Measurements from ENCODE around the gene PREPL. TPM values are rescaled to one million over a fixed set of nuclear protein-coding genes. Genes with fewer than 3 reads are reported as not detected.

The PREPL gene
- total RNA-seq, 1 donor from 2014 or later = 52.8 TPM

DNA sequence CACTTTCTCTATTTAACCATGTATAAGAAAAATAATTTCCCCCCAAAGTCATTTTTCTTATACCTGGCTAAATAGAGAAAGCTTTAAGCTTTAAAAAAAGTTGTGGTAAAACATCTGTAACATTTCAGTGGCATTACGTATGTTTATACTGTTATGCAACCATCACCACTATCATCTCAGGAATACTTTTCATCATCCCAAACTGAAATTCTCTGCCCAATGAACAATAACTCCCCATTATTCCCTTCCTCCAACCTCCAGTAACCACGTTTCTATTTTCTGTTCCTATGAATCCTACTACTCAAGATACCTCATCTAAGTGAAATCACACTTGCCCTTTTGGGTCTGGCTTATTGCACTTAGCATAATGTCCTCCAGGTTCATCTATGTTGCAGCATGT, 87.7 kb downstream of the PREPL start:
- Mint-ChIP-seq H3K27ac (ENCODE audit: unreplicated experiment) (no peak overlapping the region), H3K4me3 (ENCODE audit: unreplicated experiment) (no peak overlapping the region), H3K4me1 (ENCODE audit: unreplicated experiment) (peaks cover 10% of the 10 kb centered on the region), H3K27me3 (ENCODE audit: unreplicated experiment) (no peaks in the 10 kb centered on the region), H3K36me3 (ENCODE audit: unreplicated experiment) (no peaks in the 10 kb centered on the region), H3K9me3 (ENCODE audit: unreplicated experiment) (peaks cover 3% of the 10 kb centered on the region)
- no peak for TF ChIP-seq CTCF (IDR thresholded peaks at IDR 0.05)
- no peak for DNase-seq (ENCODE audit: extremely low spot score, unreplicated experiment)

DNA sequence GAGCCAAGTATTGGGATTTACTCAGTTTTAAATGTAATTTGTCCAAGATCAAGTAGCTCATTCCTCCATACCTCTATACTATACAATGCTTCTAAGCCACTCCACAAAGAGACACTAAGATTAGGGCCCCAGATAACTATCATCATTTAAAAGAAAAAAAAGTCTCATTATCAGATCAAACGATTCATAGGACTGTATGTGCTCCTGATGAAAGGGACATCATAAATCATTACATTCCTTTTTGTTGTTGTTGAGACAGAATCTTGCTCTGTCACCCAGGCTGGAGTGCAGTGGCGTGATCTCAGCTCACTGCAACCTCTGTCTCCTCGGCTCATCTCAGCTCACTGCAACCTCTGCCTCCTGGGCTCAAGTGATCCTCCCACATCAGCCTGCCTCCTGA, 88.2 kb downstream of the PREPL start:
- H3K27ac Mint-ChIP-seq (ENCODE audit: unreplicated experiment) = no peak overlapping the region
- no peaks in the 10 kb centered on the region for H3K27me3 Mint-ChIP-seq (ENCODE audit: unreplicated experiment)
- no peaks in the 10 kb centered on the region for H3K36me3 Mint-ChIP-seq (ENCODE audit: unreplicated experiment)
- no peak for DNase-seq (ENCODE audit: extremely low spot score, unreplicated experiment)
- peaks cover 5% of the 10 kb centered on the region for H3K9me3 Mint-ChIP-seq (ENCODE audit: unreplicated experiment)
- H3K4me1 Mint-ChIP-seq (ENCODE audit: unreplicated experiment) = peaks cover 16% of the 10 kb centered on the region
- TF ChIP-seq CTCF (IDR thresholded peaks at IDR 0.05) = no peak
- no peak overlapping the region for H3K4me3 Mint-ChIP-seq (ENCODE audit: unreplicated experiment)

DNA sequence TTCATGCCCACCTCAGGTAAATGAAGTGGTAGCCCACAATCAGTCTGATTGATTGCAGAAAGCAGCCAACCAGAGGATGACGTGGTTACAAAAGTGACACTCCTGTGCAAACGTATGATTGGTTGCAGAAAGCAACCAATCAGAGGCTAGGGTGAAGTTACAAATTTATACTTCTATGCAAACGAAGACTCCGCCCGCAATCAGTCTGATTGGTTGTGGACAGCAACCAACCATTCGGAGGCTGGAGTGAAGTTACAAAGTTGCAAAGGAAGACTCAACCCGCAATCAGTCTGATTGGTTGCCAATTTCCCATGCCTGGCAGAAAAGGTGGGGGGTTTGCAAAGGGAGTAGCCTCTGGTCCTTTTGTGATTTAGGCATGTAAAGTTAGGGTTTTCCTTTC, 90.0 kb downstream of the PREPL start:
- Mint-ChIP-seq H3K9me3 (ENCODE audit: unreplicated experiment) (peaks cover 5% of the 10 kb centered on the region), H3K36me3 (ENCODE audit: unreplicated experiment) (no peaks in the 10 kb centered on the region), H3K27ac (ENCODE audit: unreplicated experiment) (no peak overlapping the region), H3K27me3 (ENCODE audit: unreplicated experiment) (no peaks in the 10 kb centered on the region), H3K4me3 (ENCODE audit: unreplicated experiment) (no peak overlapping the region), H3K4me1 (ENCODE audit: unreplicated experiment) (peaks cover 23% of the 10 kb centered on the region)
- TF ChIP-seq CTCF (IDR thresholded peaks at IDR 0.05) = no peak
- DNase-seq (ENCODE audit: extremely low spot score, unreplicated experiment) = no peak

DNA sequence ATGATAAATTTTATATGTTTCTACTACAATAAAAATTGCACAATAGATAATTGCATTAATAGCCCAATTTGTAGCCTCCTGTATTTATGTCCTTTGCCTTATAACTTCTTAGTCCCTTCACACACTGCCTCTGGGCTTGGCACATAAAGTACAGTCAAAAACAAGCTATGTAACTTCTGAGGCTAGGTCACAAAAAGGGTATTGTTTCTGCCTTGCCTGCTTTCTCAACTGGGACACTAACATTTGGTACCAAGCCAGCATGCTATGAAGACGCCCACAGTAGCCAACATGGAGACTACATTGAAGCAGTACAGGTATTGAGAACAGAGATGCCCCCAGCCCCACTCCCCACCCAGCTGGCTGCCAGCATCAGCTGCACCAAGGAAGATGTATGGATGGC, 91.5 kb downstream of the PREPL start:
- H3K27me3 Mint-ChIP-seq (ENCODE audit: unreplicated experiment) = no peaks in the 10 kb centered on the region
- no peaks in the 10 kb centered on the region for H3K36me3 Mint-ChIP-seq (ENCODE audit: unreplicated experiment)
- DNase-seq (ENCODE audit: extremely low spot score, unreplicated experiment) = no peak
- no peak overlapping the region for H3K4me3 Mint-ChIP-seq (ENCODE audit: unreplicated experiment)
- TF ChIP-seq CTCF (IDR thresholded peaks at IDR 0.05) = no peak
- peaks cover 5% of the 10 kb centered on the region for H3K9me3 Mint-ChIP-seq (ENCODE audit: unreplicated experiment)
- H3K4me1 Mint-ChIP-seq (ENCODE audit: unreplicated experiment) = peaks cover 16% of the 10 kb centered on the region
- H3K27ac Mint-ChIP-seq (ENCODE audit: unreplicated experiment) = no peak overlapping the region

DNA sequence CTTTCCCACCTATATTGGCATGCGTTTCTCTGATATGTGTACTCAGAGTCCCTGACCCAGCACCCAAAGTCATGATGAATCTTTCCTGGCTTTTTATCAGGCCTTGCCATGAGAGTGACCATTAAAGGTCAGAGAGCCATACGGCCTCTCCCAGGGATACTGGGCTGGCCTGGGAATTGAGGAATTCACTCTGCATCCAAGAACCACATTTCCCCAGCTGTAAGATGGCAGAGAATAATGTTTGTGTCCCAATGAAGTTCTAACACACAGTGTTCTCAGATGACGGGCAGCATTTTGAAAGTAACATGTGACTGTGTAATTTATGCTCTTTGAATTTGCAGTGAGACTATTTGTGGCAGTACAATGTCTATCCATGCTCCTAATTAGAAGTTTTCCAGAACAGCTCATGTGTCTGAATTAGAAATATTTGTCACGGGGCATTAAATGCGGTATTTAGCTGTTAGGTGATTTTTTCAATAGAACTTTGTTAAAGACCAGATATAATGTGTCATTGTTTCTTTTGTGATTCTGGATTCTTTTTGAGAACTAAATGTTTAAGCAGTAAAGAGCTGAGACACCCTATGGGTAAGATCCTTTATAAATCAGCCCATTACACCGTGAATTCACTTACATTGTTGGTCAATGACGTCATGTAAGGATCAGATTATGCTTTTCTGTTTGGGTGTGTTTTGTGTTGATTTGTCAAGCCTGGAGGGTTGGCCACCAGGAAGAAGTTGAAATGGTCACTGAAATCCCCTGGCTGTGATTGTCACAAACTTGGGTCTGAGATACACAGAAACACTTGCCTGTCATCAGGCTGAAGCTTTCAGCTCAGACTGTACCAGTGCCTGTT, 93.3 kb downstream of the PREPL start:
- H3K36me3 Mint-ChIP-seq (ENCODE audit: unreplicated experiment) = no peaks in the 10 kb centered on the region
- H3K9me3 Mint-ChIP-seq (ENCODE audit: unreplicated experiment) = peaks cover 5% of the 10 kb centered on the region
- H3K4me3 Mint-ChIP-seq (ENCODE audit: unreplicated experiment) = peak overlapping the region; percentile 18
- H3K27ac Mint-ChIP-seq (ENCODE audit: unreplicated experiment) = peak overlapping the region; percentile 76
- no peak for DNase-seq (ENCODE audit: extremely low spot score, unreplicated experiment)
- no peak for TF ChIP-seq CTCF (IDR thresholded peaks at IDR 0.05)
- peaks cover 16% of the 10 kb centered on the region for H3K4me1 Mint-ChIP-seq (ENCODE audit: unreplicated experiment)
- no peaks in the 10 kb centered on the region for H3K27me3 Mint-ChIP-seq (ENCODE audit: unreplicated experiment)

Other genes with a start within 250 kb of the PREPL start
- gene PPM1B, start 192.6 kb downstream of the PREPL start, total RNA-seq = 36.2 and 39.6 TPM in 2 replicates
- not detected in 2 replicates for gene SLC3A1, start 86.0 kb downstream of the PREPL start, total RNA-seq
- gene CAMKMT, start 453 bp upstream of the PREPL start, total RNA-seq = 8.9 and 10.9 TPM in 2 replicates